H1 (cell line): ENCODE data around the gene SRR. TPM values are rescaled to one million over a fixed set of nuclear protein-coding genes. Genes with fewer than 3 reads are reported as not detected.
A peak's percentile ranks its signal among the peaks of the same experiment; 100 is the strongest.

Experiments
- HDAC6 ChIP-seq: IDR thresholded peaks from one replicate; pipeline ENCODE4 v1.7.1; 2012; ENCODE audit warnings: low read depth, mild to moderate bottlenecking, inconsistent platforms, low read length, moderate library complexity
- POLR2AphosphoS5 ChIP-seq: IDR thresholded peaks from 2 replicates; pipeline ENCODE4 v1.6.1; 2011; ENCODE audit warnings: low read depth, low read length
- polyA plus RNA-seq, 7 experiments: library from polyadenylated mRNA; depleted of rRNA in 3 of 7; stranded (reverse) in 5 of 7; unstranded in 2 of 7; fragments of >200 nt in 5 of 7; fragments of 200-250 nt in 2 of 7; gene quantifications; 1 replicate in 5 of 7; 2 replicates in 1 of 7; 4 replicates in 1 of 7; pipeline versions ENCODE4 v1.2.1 to v1.2.3, GENCODE V29; 2011 to 2013; ENCODE audit warnings: missing spikeins in 2 of 7, mixed read lengths in 2 of 7
- total RNA-seq: library from RNA; stranded (reverse); fragmentation: NEBNext Ultra II Directional; extraction: Animal tissue kit (Norgen Biotek cat#: 25700); gene quantifications from 2 replicates; pipeline ENCODE4 v1.2.1, GENCODE V29; 2021

Gene SRR
- total and polyA plus RNA-seq, 2 of the 8 experiments (the other 6 are each of a cell fraction or from before 2014, with no cell fraction given): 3.6 to 4.5 TPM

DNA sequence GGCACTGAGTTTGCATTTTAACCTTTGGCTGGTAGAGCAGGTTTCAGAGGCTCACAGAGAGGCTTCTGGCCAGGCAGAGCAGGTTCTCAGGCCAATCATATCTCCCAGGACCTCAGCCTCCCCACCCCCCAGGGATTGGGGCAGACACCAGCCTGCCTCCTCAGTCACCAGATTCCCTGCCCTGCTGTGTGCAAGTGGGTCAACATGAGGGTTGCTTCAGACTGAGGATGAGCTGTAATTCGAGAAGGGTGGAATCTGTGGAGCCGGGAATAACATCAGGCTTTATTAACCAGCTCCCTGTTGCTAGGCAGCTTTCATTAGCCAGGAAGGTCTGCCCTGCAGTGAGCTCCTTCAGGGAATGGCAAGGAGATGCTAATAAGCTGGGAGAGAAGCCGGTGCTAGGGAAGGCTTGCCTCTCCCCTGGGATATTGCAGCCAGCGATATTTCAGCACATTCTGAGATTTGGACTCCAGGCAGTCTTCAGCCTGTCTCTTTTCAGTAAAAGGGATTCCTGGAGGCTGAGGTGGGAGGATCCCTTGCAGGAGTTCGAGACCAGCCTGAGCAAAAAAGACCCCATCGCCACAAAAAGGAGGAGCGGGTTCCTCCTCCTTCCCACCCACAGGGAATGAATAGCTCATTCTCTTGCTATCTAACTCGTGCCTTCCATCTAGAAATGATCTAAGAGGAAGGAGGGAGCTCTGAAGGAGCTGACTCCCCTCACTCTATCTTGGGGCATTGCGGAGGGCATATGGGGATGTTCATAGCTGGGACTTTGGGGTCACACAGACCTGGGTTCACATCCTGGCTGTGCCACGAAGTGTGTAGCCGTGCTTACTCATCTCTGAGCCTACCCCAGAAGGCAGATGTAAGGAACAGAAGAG is 44.3 kb downstream of the SRR start (continued):
- TF ChIP-seq HDAC6: no peak
- peak; percentile 55 for TF ChIP-seq POLR2AphosphoS5
